Esophagus squamous epithelium (tissue), 5 donors: Measurements from ENCODE around the gene PEX3. TPM values are rescaled to one million over a fixed set of nuclear protein-coding genes. Genes with fewer than 3 reads are reported as not detected.

Experiments used
- DNase-seq: peaks from one replicate; lab custom pipeline; 2025; lab: John Stamatoyannopoulos, UW
- H3K27ac ChIP-seq, 4 donors: fragments of 200-600 bp; sonication (generic); one replicate each; pipeline ENCODE4 v1.5.1; 2016 to 2019; ENCODE audit warnings: mild to moderate bottlenecking in 1 of 4
- H3K27me3 ChIP-seq, 4 donors: fragments of 200-600 bp; sonication (generic); 1 replicate in 3 of 4; 2 replicates in 1 of 4; pipeline versions ENCODE4 v1.5.1 to v1.6.0; 2017 to 2021; ENCODE audit warnings: antibody characterized with exemption in 1 of 4
- H3K36me3 ChIP-seq, 3 donors: fragments of 200-600 bp; sonication (generic); one replicate each; pipeline ENCODE4 v1.5.1; 2016 to 2019
- H3K4me1 ChIP-seq, 3 donors: fragments of 200-600 bp; sonication (generic); one replicate each; pipeline ENCODE4 v1.5.1; 2017 to 2019
- H3K4me3 ChIP-seq, 4 donors: fragments of 200-600 bp; sonication (generic); 1 replicate in 3 of 4; 2 replicates in 1 of 4; pipeline ENCODE4 v1.5.1; 2016 to 2019; ENCODE audit warnings: mild to moderate bottlenecking in 2 of 4, moderate library complexity in 1 of 4
- H3K9me3 ChIP-seq, 3 donors: fragments of 200-600 bp; sonication (generic); one replicate each; pipeline ENCODE4 v1.5.1; 2016 to 2019
- POLR2A ChIP-seq, 4 donors: fragments of 450-650 bp; IDR thresholded peaks; one replicate each; pipeline ENCODE4 v1.6.1; 2017; ENCODE audit warnings: antibody characterized with exemption in 4 of 4, mild to moderate bottlenecking in 4 of 4, moderate library complexity in 3 of 4
- WGBS, 2 donors: methylation state at CpG; one replicate each; pipeline ENCODE4 v1.1.5; 2018; 5-methylcytosine and 5-hydroxymethylcytosine counted together
- intact Hi-C: fragments of 100-400 bp; cut with DNase I; formaldehyde crosslinking; loops from one replicate; pipeline ENCODE4 v1.15.0; 2022
- total RNA-seq, 4 donors: library from RNA; depleted of rRNA; stranded (reverse); fragments of >200 nt; gene quantifications; one replicate each; pipeline ENCODE4 v1.1.0, GENCODE V29; 2016
- TF ChIP-seq, protein P1 (sequence below), 6 experiments: fragments of 450-650 bp in 4 of 6; fragments of 200-600 bp in 2 of 6; sonication (generic) in 2 of 6; IDR thresholded peaks; one replicate each; pipeline ENCODE4 v1.5.1; 2016 to 2019; ENCODE audit warnings: antibody characterized with exemption in 6 of 6, mild to moderate bottlenecking in 4 of 6, moderate library complexity in 4 of 6
- donor health status: DM: yes; HTN: yes; CAD: no.

PEX3 gene
- total RNA-seq, 4 donors from 2014 or later, result 17.6 to 27.9 (median 22.3) TPM

DNA sequence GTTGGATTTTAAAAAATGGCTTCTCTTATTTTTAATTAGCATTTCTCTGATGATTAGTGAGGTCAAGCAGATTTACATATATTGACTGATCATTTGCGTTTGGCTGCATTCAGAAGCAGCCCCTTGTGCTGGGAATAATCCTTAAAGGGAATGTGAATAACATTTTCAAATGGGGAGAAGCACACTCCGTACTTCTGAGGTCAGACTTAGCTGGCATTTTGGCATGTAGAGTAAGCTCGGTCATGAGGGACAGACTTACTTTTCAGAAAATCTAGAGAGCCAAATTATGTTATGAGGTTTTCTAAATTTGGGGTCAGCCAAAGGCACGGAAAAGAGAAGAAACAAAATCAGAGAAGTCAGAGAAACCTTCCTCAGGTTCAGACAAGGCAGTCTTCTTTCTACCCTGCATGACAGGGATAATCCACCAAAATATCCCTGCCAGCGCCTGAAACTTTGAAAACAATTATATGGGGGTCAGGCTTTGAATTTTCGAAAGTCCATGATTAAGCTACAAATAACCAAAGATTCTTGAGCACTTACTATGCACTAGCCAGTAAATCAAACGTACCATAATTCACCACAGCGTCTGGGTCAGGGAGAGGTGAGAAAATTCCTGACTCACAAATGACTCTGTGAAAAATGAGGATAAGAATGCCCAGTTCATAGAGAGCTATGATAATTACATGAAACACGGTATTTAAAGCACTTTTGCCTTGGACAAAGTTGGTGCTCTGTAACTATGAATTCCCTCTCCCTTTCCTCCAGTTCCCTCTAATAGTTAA, 45.0 kb upstream of the PEX3 start:
- no peak for DNase-seq
- H3K9me3 ChIP-seq, result no peaks in the 10 kb centered on the region
- TF ChIP-seq POLR2A (IDR thresholded peaks at IDR 0.05), result no peak
- TF ChIP-seq, protein P1, sequence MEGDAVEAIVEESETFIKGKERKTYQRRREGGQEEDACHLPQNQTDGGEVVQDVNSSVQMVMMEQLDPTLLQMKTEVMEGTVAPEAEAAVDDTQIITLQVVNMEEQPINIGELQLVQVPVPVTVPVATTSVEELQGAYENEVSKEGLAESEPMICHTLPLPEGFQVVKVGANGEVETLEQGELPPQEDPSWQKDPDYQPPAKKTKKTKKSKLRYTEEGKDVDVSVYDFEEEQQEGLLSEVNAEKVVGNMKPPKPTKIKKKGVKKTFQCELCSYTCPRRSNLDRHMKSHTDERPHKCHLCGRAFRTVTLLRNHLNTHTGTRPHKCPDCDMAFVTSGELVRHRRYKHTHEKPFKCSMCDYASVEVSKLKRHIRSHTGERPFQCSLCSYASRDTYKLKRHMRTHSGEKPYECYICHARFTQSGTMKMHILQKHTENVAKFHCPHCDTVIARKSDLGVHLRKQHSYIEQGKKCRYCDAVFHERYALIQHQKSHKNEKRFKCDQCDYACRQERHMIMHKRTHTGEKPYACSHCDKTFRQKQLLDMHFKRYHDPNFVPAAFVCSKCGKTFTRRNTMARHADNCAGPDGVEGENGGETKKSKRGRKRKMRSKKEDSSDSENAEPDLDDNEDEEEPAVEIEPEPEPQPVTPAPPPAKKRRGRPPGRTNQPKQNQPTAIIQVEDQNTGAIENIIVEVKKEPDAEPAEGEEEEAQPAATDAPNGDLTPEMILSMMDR (IDR thresholded peaks at IDR 0.05), result no peak
- peaks cover 0 to 6% (median 3%) of the 10 kb centered on the region in 3 donors for H3K4me1 ChIP-seq
- intact Hi-C loops, result no loop called here
- H3K27me3 ChIP-seq, result no peaks in the 10 kb centered on the region
- no peak overlapping the region for H3K27ac ChIP-seq
- H3K4me3 ChIP-seq, result no peak overlapping the region
- no peaks in the 10 kb centered on the region for H3K36me3 ChIP-seq
- WGBS, 2 donors, result 70 to 80% methylated on average over 9 of the region's 9 CpGs

DNA sequence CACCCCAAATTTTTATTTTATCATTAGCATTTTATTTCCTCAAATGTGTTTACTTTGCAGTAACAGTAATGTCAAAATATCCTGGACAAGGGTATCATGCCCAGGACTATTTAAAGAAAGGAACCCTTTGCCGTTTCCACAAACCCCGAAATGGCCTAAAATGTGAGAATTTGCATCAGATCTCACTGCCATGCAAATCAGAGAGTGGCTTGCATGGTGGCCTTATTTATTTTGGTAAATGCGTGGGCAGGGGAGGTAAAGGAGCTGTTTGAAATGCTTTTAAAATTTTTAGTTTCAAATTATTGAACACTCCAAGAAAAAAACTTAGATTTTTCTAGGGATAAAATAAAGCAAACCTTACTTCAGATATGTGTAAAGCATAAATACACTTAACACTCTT, 43.9 kb upstream of the PEX3 start:
- Histone ChIP-seq H3K4me1 (peaks cover 0 to 7% (median 4%) of the 10 kb centered on the region in 3 donors), H3K27me3 (no peaks in the 10 kb centered on the region), H3K27ac (no peak overlapping the region), H3K4me3 (no peak overlapping the region), H3K36me3 (no peaks in the 10 kb centered on the region), H3K9me3 (no peaks in the 10 kb centered on the region)
- intact Hi-C loops, result no loop called here
- 67 to 92% methylated on average over 3 of the region's 3 CpGs for WGBS, 2 donors
- no peak for DNase-seq
- TF ChIP-seq, protein P1 (IDR thresholded peaks at IDR 0.05), result no peak
- no peak for TF ChIP-seq POLR2A (IDR thresholded peaks at IDR 0.05)

DNA sequence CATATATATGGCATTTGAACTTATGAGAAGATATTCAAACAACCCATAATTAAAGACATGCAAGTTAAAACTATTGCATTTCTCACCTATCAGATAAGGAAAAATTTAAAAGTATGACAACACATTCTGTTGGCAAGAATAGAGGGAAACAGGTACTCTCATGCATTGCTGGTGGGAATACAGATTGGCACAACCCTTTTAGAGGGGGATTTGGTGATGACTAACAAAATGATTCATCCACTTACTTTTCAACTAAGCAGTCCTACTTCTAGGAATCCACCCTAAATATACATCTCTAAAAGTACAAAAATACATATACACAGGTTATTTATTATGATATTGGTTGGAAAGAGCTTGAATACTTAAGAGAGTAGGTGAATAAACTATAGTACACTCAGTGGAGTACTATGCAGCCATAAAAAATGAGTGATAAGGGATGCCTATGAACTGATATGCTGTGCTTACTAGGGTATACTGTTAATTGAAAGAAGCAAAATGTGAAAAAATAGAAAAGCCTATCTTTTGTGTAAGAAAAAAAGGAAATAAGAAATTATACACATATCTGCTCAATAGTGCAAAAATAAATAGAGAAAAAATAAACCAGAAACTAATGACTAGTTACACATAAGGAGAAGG, 42.3 kb upstream of the PEX3 start:
- no peaks in the 10 kb centered on the region for H3K27me3 ChIP-seq
- intact Hi-C loops, result no loop called here
- no peak overlapping the region for H3K27ac ChIP-seq
- no peak for DNase-seq
- H3K9me3 ChIP-seq, result no peaks in the 10 kb centered on the region
- H3K36me3 ChIP-seq, result no peaks in the 10 kb centered on the region
- no peak for TF ChIP-seq POLR2A (IDR thresholded peaks at IDR 0.05)
- TF ChIP-seq, protein P1 (IDR thresholded peaks at IDR 0.05), result no peak
- peaks cover 0 to 7% (median 4%) of the 10 kb centered on the region in 3 donors for H3K4me1 ChIP-seq
- no peak overlapping the region for H3K4me3 ChIP-seq

DNA sequence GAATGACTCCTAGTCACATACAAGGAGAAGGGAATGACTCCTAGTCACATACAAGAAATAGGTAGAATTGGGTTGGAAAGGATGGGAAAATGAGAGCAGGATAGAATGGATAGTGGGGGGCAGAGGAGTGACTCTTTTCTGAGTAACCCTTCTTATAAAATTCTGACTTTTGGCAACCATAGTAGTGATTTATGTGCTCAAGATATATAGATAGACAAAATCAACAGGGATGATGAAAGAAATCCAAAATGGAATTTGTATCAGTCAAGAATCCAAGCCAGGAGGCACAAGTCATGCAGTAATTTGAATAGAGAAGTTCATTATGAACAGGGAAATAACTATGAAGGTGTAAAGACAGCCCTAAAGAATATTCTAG, 41.8 kb upstream of the PEX3 start:
- TF ChIP-seq, protein P1 (IDR thresholded peaks at IDR 0.05), result no peak
- no peak for TF ChIP-seq POLR2A (IDR thresholded peaks at IDR 0.05)
- Histone ChIP-seq H3K27ac (no peak overlapping the region), H3K27me3 (no peaks in the 10 kb centered on the region), H3K9me3 (no peaks in the 10 kb centered on the region), H3K36me3 (no peaks in the 10 kb centered on the region), H3K4me1 (peaks cover 0 to 7% (median 4%) of the 10 kb centered on the region in 3 donors), H3K4me3 (no peak overlapping the region)
- intact Hi-C loops, result no loop called here
- no peak for DNase-seq

DNA sequence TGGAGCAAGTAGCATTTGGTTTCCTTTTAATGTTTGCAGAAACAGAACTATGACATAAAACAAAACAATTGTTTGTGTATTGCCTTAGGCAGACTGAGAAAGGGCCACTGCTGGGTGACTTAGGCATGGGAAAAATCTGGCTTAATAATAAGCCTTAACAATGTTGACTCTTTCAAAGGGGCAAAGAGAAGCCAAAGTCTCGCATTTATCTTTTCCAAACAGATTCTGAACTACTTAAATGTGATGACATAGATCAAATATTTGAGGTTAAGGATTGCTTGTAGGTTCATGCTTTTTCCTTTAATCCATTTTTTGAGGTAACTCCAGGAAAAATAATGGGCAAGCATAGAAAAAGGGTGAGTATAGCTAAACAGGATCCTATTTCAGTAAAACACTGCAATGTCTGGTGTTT, 39.7 kb upstream of the PEX3 start:
- no peaks in the 10 kb centered on the region for H3K36me3 ChIP-seq
- no peak overlapping the region for H3K27ac ChIP-seq
- no peak for DNase-seq
- TF ChIP-seq, protein P1 (IDR thresholded peaks at IDR 0.05), result no peak
- TF ChIP-seq POLR2A (IDR thresholded peaks at IDR 0.05), result no peak
- peaks cover 0 to 7% (median 4%) of the 10 kb centered on the region in 3 donors for H3K4me1 ChIP-seq
- WGBS, 2 donors, result 11 to 24% methylated on average over 1 of the region's 1 CpG
- no peaks in the 10 kb centered on the region for H3K27me3 ChIP-seq
- H3K4me3 ChIP-seq, result no peak overlapping the region
- intact Hi-C loops, result no loop called here
- no peaks in the 10 kb centered on the region for H3K9me3 ChIP-seq
